Nephron progenitor cell (in vitro differentiated cells): ENCODE measurements around the gene USP11.
A peak's percentile ranks its signal among the peaks of the same experiment; 100 is the strongest.

Experiments
- DNase-seq: peaks from one replicate; pipeline ENCODE4 v3.0.0; 2021
- H3K27ac Mint-ChIP-seq: 2 replicates; pipeline ENCODE4 v1.8.0; 2021; ENCODE audit warnings: mild to moderate bottlenecking, moderate library complexity, mixed read lengths
- H3K27me3 Mint-ChIP-seq: 2 replicates; pipeline ENCODE4 v1.8.0; 2021; ENCODE audit warnings: mild to moderate bottlenecking, low read depth, mixed read lengths; ENCODE audit not compliant: poor library complexity
- H3K36me3 Mint-ChIP-seq: 2 replicates; pipeline ENCODE4 v1.8.0; 2021; ENCODE audit warnings: low read depth, mixed read lengths
- H3K4me1 Mint-ChIP-seq: 2 replicates; pipeline ENCODE4 v1.8.0; 2021; ENCODE audit warnings: mixed read lengths
- H3K4me3 Mint-ChIP-seq: 2 replicates; pipeline ENCODE4 v1.8.0; 2021; ENCODE audit warnings: mild to moderate bottlenecking, moderate library complexity, mixed read lengths
- H3K9me3 Mint-ChIP-seq: 2 replicates; pipeline ENCODE4 v1.8.0; 2021; ENCODE audit warnings: mild to moderate bottlenecking, moderate library complexity, mixed read lengths
- TF ChIP-seq, protein P1 (sequence below): fragments of 200-600 bp; sonication (generic); IDR thresholded peaks from 2 replicates; pipeline ENCODE4 v1.5.0; 2021; ENCODE audit warnings: antibody characterized with exemption

USP11 gene

DNA sequence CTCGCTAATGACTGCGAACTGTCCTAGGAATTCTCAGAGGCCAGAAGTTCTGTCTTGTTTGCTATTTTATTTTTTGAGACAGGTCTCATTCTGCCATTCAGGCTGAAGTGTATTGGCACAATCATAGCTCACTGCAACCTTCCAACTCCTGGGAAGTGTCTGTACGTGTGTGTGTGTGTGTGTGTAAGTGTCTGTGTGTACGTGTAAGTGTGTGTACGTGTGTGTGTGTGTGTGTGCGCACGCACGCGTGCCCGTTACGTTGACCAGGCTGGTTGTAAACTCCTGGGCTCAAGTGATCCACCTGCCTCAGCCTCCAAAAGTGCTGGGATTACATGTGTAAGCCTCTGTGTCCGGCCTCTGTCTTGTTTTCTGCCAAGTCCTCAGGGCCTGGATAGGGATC, 24.7 kb upstream of the USP11 start:
- no peaks in the 10 kb centered on the region for H3K4me1 Mint-ChIP-seq
- H3K36me3 Mint-ChIP-seq, result peaks cover 92% of the 10 kb centered on the region

DNA sequence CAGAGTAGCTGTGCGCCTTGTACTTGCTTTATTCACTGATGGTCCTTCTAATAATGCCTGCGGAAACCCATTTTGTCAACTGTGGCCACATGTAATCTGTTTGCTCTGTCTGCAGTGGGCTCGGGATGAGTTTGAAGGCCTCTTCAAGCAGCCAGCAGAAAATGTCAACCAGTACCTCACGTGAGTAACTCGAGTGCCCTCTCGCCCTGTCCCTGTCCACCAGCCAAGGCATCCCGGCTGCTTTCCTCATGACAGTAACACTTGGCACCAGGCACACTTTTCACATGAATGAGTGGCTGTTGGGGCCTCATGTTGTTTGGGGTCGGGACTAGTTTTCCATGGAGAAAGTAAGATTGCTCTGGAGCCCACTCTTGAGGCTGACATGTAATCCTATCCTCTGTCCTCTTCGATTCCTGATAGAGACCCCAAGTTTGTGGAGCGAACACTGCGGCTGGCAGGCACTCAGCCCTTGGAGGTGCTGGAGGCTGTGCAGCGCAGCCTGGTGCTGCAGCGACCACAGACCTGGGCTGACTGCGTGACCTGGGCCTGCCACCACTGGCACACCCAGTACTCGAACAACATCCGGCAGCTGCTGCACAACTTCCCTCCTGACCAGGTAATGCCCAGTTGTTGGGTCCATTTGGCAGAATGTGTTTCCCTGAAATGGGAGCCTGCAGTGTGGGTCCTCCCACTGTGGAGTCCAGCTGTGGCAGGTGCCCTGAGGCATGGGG, 23.1 kb upstream of the USP11 start:
- Mint-ChIP-seq H3K27me3 (no peaks in the 10 kb centered on the region), H3K36me3 (peaks cover 90% of the 10 kb centered on the region), H3K9me3 (no peaks in the 10 kb centered on the region), H3K27ac (peak overlapping the region; percentile 81), H3K4me1 (peaks cover 5% of the 10 kb centered on the region), H3K4me3 (no peak overlapping the region)
- no peak for DNase-seq
- TF ChIP-seq, protein P1, sequence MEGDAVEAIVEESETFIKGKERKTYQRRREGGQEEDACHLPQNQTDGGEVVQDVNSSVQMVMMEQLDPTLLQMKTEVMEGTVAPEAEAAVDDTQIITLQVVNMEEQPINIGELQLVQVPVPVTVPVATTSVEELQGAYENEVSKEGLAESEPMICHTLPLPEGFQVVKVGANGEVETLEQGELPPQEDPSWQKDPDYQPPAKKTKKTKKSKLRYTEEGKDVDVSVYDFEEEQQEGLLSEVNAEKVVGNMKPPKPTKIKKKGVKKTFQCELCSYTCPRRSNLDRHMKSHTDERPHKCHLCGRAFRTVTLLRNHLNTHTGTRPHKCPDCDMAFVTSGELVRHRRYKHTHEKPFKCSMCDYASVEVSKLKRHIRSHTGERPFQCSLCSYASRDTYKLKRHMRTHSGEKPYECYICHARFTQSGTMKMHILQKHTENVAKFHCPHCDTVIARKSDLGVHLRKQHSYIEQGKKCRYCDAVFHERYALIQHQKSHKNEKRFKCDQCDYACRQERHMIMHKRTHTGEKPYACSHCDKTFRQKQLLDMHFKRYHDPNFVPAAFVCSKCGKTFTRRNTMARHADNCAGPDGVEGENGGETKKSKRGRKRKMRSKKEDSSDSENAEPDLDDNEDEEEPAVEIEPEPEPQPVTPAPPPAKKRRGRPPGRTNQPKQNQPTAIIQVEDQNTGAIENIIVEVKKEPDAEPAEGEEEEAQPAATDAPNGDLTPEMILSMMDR, result no peak

More for the DNA sequence above, 24.7 kb upstream of the USP11 start:
- H3K27me3 Mint-ChIP-seq, result no peaks in the 10 kb centered on the region
- H3K9me3 Mint-ChIP-seq, result no peaks in the 10 kb centered on the region
- TF ChIP-seq, protein P1, result no peak
- no peak overlapping the region for H3K4me3 Mint-ChIP-seq
- no peak for DNase-seq
- peak overlapping the region; percentile 44 for H3K27ac Mint-ChIP-seq

DNA sequence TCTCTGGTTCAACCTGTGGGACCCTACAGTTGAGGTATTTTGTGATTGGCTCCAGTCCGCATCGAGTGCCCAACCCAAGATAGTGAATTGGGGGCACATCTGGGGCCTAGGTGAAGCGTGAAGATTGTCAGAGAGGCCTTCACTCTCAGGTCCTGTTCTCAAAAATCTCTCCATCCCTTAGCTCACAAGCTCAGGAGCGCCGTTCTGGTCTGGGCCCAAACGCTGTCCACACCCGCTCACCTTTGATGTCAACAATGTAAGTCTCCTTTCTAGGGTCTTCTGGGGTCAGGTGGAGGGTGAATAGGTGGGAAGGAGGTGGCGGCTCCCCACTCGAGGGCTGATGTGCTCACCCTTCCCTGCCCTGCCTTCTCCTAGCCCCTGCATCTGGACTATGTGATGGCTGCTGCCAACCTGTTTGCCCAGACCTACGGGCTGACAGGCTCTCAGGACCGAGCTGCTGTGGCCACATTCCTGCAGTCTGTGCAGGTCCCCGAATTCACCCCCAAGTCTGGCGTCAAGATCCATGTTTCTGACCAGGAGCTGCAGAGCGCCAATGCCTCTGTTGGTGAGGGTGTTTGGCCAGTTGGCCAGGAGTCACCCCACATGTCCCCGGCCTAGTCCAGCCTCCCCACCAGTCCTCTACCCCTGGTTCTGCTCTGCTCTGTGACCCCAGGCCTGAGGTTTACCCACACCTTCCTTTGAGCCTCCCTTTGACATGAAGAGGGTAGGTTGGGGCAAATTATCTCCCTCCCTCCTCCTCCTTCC, 22.0 kb upstream of the USP11 start:
- peaks cover 87% of the 10 kb centered on the region for H3K36me3 Mint-ChIP-seq
- H3K9me3 Mint-ChIP-seq, result no peaks in the 10 kb centered on the region
- DNase-seq, result no peak

DNA sequence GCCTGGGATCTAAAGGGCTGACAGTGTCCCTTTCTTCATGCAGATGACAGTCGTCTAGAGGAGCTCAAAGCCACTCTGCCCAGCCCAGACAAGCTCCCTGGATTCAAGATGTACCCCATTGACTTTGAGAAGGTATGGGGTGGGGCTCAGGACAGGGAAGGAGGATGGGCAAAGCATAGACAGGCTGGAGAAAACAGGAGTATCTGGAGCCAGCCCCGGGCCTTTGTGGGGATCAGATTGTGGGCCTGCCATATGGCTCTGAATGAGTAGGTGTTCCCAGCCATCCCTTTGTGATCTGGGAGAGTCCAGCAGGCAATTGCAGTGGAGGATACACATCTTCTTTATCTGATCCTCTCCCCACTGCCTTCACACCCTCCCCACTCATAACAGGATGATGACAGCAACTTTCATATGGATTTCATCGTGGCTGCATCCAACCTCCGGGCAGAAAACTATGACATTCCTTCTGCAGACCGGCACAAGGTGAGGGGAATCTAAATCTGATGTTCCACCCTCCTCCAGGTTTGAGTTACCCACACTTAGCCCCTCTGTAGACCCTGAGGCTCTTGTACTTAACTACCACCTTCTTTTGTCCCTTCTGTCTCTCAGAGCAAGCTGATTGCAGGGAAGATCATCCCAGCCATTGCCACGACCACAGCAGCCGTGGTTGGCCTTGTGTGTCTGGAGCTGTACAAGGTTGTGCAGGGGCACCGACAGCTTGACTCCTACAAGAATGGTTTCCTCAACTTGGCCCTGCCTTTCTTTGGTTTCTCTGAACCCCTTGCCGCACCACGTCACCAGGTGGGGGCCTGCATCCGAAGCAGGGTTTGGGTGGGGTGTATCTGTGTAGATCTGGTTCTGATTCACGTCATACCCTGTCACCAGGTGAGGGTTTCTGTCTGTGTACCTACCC, 20.2 kb upstream of the USP11 start:
- Mint-ChIP-seq H3K4me1 (peaks cover 24% of the 10 kb centered on the region), H3K27ac (peak overlapping the region; percentile 2), H3K9me3 (no peaks in the 10 kb centered on the region), H3K4me3 (no peak overlapping the region), H3K27me3 (no peaks in the 10 kb centered on the region), H3K36me3 (peaks cover 79% of the 10 kb centered on the region)
- DNase-seq, result no peak
- TF ChIP-seq, protein P1, result no peak

More for the DNA sequence above, 22.0 kb upstream of the USP11 start:
- Mint-ChIP-seq H3K4me3 (no peak overlapping the region), H3K27ac (no peak overlapping the region), H3K27me3 (no peaks in the 10 kb centered on the region), H3K4me1 (peaks cover 7% of the 10 kb centered on the region)
- TF ChIP-seq, protein P1, result no peak

DNA sequence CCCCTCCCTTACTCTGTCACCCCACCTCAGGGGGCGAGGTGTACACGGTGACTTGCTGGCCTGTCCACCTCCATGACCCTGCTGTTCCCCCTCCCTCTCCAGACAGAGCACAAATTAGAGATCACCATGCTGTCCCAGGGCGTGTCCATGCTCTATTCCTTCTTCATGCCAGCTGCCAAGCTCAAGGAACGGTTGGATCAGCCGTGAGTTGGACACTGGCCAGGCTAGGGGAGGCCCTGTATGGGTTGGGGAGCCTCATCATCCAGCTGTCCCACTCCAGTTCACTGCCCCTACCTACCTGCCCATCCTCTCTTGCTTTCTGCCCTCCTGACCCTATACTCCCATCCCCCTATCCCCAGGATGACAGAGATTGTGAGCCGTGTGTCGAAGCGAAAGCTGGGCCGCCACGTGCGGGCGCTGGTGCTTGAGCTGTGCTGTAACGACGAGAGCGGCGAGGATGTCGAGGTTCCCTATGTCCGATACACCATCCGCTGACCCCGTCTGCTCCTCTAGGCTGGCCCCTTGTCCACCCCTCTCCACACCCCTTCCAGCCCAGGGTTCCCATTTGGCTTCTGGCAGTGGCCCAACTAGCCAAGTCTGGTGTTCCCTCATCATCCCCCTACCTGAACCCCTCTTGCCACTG, 18.3 kb upstream of the USP11 start:
- peaks cover 66% of the 10 kb centered on the region for H3K36me3 Mint-ChIP-seq
- H3K9me3 Mint-ChIP-seq, result no peaks in the 10 kb centered on the region
- no peak overlapping the region for H3K4me3 Mint-ChIP-seq
- DNase-seq, result no peak
- peak overlapping the region; percentile 85 for H3K27ac Mint-ChIP-seq
- TF ChIP-seq, protein P1, result no peak
- peaks cover 29% of the 10 kb centered on the region for H3K4me1 Mint-ChIP-seq
- no peaks in the 10 kb centered on the region for H3K27me3 Mint-ChIP-seq
